ENCODE measurements around the gene PCDHGA10. TPM values are rescaled to one million over a fixed set of nuclear protein-coding genes. Genes with fewer than 3 reads are reported as not detected.

Gene PCDHGA10
- 8.8 and 9.6 TPM in 2 replicates for total RNA-seq

GRCh38 chr5:141412854-141413539 is at the start of gene PCDHGA10:
Gene PCDHGA10, plus strand, starts transcription at chr5:141412987. Its CDS starts 189 bp downstream, at chr5:141413176.

GRCh38 chr5:141363952-141364660 is 48.7 kb upstream of the PCDHGA10 start, which contains the start of gene PCDHGA5:
Gene PCDHGA5, plus strand, starts transcription at chr5:141364162. Its CDS starts 169 bp downstream, at chr5:141364331.

DNA sequence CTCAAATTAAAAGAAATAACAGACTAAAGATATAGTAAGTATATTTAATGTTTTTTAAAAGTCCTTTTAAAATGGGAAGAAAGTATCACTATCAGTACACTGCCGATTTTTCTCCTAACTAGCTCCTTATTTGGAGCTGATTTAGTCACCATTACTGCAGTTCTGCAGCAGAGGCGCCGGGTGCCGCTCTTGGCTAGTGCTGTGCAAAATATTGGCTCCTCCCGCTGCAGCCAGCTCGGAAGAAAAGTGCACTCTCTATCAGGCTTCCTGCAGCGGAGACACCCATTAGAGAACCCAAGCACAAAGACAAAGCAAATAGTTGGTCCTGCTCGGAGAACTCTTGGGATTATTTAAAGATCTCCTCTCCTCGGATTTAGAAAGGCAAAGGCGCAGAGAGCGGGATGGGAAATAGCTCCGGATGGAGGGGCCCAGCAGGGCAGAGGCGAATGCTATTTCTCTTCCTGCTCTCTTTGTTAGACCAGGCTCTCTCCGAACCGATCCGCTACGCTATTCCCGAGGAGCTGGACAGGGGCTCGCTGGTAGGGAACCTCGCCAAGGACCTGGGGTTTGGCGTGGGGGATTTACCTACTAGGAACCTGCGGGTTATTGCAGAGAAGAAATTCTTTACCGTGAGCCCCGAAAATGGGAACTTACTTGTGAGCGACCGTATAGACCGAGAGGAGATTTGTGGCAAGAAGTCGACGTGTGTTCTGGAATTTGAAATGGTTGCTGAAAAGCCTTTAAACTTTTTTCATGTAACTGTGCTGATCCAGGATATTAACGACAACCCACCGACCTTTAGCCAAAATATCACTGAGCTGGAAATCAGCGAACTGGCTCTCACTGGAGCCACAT is 42.6 kb upstream of the PCDHGA10 start, which contains the start of gene PCDHGB3:
PCDHGB3 (plus strand) TSS at position 249 of the 855 bp plus-strand sequence; CDS start at position 402, 153 bp downstream.

DNA sequence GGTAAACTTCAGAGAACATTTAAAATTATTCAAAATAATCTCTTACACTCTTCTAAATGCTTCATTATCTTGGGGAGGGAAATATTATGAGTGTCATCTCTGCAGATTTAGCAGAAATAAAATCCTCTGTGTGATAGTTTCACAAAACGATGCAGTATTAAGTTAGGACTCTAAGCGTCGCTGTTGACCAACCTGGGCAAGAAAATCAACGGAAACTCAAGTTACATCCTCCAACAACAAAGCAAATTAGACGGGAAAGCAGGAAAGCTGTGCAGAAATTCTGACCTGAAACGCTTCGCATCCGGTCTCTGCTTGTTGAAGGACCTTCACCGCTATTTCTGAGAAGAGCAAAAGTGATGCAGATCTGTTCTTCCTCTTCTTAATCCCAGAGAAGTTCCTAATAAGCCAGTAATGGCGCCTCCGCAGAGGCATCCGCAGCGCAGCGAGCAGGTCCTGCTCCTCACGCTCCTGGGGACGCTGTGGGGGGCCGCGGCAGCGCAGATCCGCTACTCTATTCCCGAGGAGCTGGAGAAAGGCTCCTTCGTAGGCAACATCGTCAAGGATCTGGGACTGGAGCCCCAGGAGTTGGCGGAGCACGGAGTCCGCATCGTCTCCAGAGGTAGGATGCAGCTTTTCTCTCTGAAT is 39.0 kb upstream of the PCDHGA10 start, which contains the start of gene PCDHGA6:
PCDHGA6 (plus strand) TSS at position 219 of the 645 bp plus-strand sequence; CDS start at position 412, 193 bp downstream.

GRCh38 chr5:141382469-141383294 is 30.1 kb upstream of the PCDHGA10 start, which contains the start of gene PCDHGA7:
Gene PCDHGA7, plus strand, starts transcription at chr5:141382742. Its CDS starts 158 bp downstream, at chr5:141382900.

DNA sequence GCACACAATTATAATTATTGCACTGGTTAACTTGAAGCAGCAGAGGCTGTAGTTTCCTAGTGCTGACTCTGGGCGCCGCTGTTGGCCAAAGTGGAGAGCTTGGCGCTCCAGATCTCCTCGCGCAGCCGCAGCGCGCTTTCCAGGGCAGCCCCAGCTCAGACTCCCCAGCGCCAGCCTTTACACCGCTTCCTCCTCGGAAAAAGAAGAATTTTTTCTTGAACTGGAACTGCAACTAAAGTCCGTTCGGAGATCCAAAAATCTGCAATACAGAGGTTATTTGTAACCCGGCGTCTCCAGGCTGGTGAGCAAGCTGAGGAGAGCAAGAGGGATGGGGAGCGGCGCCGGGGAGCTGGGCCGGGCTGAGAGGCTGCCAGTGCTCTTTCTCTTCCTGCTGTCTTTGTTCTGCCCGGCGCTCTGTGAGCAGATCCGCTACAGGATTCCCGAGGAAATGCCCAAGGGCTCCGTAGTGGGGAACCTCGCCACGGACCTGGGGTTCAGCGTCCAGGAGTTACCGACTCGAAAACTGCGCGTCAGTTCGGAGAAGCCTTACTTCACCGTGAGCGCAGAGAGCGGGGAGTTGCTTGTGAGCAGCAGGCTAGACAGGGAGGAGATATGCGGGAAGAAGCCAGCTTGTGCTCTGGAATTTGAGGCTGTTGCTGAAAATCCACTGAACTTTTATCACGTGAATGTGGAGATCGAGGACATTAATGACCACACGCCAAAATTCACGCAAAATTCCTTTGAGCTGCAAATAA is 25.1 kb upstream of the PCDHGA10 start, which contains the start of gene PCDHGB4:
PCDHGB4 (plus strand) TSS at position 142 of the 755 bp plus-strand sequence; CDS start at position 329, 187 bp downstream.

DNA sequence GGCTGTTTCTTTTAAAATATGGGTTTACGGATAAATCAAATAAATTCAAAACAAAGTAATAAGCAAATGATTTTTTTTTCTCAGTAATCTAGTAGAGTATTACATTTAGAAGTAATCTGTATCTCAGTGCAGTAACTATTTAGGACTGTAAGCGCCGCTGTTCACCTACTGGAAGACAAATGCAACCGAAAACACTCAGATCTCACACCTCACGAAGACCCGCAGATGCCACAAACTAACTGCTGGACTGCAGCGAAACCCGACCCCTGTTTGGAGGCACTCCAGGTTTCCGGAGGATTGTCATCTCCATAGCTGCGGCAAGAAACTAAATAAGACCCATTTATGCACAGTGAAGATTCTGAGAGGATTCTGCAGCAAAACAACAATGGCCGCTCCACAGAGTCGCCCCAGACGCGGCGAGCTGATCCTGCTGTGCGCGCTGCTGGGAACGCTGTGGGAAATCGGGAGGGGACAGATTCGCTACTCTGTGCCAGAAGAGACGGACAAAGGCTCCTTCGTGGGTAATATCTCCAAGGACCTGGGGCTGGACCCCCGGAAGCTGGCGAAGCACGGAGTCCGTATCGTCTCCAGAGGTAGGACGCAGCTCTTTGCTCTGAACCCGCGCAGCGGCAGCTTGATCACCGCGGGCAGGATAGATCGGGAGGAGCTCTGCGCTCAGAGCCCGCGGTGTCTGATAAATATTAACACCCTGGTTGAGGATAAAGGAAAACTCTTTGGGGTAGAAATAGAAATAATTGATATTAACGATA is 20.2 kb upstream of the PCDHGA10 start, which contains the start of gene PCDHGA8:
PCDHGA8 (plus strand) TSS at position 205 of the 770 bp plus-strand sequence; CDS start at position 386, 181 bp downstream.

GRCh38 chr5:141397756-141398551 is 14.8 kb upstream of the PCDHGA10 start, which contains the start of gene PCDHGB5:
Gene PCDHGB5, plus strand, starts transcription at chr5:141397947. Its CDS starts 181 bp downstream, at chr5:141398128.

DNA sequence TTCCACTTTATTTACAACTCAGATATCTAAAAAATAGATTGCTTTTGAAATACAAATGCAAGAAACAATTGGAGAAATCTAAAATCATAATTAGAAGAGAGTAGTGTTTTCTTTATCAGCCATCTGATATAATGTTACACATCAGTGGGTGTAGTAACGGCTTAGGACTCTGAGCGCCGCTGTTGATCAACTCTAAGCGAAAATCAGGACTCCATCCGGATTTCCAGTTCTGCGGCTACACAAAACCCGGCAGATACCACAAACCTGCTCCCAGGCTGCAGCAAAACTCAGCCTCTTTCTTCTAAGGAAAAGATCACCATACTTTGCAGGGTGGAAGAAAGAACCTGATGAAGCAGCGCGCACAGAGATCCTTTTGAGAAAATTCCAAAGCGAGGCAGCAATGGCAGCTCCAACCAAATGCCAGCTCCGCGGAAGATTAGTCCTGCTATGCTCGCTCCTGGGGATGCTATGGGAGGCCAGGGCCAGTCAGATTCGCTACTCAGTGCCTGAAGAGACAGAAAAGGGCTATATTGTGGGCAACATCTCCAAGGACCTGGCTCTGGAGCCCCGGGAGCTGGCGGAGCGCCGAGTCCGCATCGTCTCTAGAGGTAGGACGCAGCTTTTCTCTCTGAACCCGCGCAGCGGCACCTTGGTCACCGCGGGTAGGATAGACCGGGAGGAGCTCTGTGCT is 10.1 kb upstream of the PCDHGA10 start, which contains the start of gene PCDHGA9:
PCDHGA9 (plus strand) TSS at position 226 of the 691 bp plus-strand sequence; CDS start at position 401, 175 bp downstream.

GRCh38 chr5:141407790-141408505 is 4.8 kb upstream of the PCDHGA10 start, which contains the start of gene PCDHGB6:
Gene PCDHGB6, plus strand, starts transcription at chr5:141408021. Its CDS starts 182 bp downstream, at chr5:141408203.

GRCh38 chr5:141417494-141418172 is 4.8 kb downstream of the PCDHGA10 start, which contains the start of gene PCDHGB7:
Gene PCDHGB7, plus strand, starts transcription at chr5:141417677. Its CDS starts 183 bp downstream, at chr5:141417860.

DNA sequence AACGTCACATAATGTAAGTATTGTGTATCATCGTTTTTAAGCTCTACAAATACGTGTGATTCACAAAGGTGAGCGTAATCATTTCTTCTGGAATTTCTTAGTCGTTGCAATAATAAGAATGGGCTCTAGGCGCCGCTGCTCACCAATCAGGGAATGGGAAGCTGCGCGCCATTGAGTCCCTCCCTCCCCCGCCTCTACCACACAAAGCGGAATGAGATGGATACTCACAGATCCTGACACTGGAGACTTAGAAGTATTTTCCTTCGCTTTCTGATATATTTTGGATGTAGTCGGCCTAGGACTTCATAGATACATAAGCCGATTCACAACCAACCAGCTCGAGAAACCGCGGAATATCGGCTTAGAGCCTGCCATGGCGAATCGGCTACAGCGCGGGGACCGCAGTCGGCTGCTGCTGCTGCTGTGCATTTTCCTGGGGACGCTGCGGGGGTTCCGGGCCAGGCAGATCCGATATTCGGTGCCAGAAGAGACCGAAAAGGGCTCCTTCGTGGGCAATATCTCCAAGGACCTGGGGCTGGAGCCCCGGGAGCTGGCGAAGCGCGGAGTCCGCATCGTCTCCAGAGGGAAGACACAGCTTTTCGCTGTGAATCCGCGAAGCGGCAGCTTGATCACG is 8.2 kb downstream of the PCDHGA10 start, which contains the start of gene PCDHGA11:
PCDHGA11 (plus strand) TSS at position 197 of the 634 bp plus-strand sequence; CDS start at position 374, 177 bp downstream.

DNA sequence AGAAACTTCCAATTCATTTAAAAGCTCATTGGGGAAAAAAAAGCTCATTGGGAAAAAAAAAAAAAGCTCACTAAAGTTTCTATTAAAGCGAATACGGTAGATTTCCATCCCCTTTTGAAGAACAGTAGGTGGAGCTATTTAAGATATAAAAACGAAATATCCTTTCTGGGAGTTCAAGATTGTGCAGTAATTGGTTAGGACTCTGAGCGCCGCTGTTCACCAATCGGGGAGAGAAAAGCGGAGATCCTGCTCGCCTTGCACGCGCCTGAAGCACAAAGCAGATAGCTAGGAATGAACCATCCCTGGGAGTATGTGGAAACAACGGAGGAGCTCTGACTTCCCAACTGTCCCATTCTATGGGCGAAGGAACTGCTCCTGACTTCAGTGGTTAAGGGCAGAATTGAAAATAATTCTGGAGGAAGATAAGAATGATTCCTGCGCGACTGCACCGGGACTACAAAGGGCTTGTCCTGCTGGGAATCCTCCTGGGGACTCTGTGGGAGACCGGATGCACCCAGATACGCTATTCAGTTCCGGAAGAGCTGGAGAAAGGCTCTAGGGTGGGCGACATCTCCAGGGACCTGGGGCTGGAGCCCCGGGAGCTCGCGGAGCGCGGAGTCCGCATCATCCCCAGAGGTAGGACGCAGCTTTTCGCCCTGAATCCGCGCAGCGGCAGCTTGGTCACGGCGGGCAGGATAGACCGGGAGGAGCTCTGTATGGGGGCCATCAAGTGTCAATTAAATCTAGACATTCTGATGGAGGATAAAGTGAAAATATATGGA is 17.7 kb downstream of the PCDHGA10 start, which contains the start of gene PCDHGA12:
PCDHGA12 (plus strand) TSS at position 176 of the 782 bp plus-strand sequence; CDS start at position 429, 253 bp downstream.

All from vein endothelial cell (primary cell).